ENCODE measurements around the gene IQCE.

The IQCE gene

DNA sequence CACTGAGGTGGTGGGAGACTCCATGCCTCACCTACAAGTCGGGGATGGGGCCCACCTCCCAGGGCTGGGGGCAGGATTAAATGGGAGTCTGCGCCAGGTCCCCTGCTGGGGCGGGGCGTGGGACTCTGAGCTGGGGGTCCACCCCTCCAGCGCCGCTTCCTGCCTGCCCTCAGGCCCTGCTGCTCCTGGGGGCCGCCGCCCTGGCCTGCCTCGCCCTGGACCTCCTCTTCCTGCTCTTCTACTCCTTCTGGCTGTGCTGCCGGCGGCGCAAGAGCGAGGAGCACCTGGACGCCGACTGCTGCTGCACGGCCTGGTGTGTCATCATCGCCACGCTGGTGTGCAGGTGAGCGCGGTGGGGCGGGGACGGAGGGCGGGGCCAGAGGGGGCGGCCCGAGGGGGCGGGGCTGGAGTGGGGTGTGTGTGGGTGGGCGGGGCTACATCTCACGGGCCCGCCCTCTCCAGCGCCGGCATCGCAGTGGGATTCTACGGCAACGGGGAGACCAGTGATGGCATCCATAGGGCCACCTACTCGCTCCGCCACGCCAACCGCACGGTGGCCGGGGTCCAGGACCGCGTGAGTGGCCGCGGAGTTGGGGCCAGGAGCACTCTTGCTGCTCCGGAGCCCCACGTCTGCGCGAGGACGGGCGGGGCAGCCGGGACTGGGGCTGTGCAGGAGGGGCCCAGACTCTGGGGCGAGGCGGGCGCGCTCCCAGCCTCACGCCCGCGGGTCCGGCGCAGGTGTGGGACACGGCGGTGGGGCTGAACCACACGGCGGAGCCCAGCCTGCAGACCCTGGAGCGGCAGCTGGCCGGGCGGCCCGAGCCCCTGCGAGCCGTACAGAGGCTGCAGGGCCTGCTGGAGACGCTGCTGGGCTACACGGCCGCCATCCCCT, 88.1 kb downstream of the IQCE start:
- no peak for DNase-seq (ENCODE audit: low spot score)

DNA sequence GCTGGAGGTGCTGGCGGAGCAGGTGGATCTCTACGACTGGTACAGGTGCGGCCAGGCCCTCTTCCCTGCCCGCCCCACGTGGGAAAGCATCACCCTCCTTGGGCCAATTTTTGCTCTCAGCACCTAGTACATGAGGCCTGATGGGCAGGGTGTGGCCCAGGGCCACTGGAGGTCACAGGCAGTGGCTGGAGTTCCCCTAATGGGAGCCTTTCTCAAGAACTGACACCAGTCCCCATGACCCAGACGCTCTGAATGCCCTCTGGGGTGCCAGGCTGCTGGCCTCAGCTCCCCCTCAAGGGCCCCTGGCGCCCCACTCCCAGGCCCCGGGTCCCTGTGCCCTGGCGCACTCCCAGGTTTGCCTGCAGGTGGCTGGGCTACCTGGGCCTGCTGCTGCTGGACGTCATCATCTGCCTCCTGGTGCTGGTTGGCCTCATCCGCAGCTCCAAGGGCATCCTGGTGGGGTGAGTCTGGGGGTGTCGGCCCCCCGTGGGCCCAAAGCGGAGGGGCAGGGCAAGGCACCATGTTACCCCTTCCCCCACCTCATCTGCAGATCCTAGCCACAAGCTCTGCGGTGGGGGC, 88.9 kb downstream of the IQCE start:
- DNase-seq (ENCODE audit: low spot score): no peak

DNA sequence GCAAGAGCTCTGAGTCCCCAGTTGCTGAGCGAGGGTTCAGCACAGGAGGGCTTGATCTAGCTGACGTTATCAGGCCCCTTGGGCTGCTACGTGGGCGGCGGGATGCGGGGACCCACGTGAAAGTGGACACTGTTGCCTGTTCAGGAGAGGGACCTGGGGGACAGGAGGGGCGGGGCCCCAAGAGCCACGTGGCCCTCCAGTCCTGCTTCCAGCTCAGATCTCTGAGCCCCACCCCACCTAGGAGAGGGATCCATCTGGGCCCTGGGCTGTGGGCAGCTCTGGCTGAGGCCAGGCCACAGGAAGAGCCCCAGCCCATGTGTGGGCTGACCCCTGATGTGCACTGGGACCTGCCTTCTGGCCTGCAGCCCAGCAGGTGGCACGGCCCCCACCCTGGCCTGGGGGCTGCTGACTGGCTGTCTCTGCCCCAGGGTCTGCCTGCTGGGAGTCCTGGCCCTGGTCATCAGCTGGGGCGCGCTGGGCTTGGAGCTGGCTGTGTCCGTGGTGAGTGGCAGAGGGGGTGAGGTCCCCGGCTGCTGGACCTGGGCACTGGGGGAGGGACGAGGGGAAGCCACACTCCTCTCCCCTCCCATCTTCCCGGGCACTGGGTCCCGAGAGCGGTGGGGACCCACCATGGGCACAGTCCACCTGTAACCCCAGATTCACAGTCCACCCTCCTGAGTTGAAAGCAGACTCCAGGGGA, 90.5 kb downstream of the IQCE start:
- DNase-seq (ENCODE audit: low spot score): no peak

DNA sequence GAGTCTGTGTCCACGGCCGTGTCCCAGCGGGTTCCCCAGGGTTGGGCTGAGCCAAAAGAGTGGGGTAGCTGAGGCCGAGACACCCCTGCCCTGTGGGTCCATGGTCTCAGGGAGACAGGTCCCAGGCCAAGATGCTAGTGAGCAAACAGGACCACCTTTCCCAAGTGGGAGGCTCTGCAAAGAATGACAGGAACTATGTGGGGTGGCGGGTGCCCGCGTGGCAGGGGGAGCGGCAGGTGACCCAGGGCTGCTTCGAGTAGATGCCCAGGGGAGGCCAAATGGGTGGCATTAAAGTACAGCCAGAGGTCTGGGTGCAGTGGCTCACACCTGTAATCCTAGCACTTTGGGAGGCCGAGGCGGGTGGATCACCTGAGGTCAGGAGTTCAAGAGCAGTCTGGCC, 91.2 kb downstream of the IQCE start:
- DNase-seq (ENCODE audit: low spot score): no peak

DNA sequence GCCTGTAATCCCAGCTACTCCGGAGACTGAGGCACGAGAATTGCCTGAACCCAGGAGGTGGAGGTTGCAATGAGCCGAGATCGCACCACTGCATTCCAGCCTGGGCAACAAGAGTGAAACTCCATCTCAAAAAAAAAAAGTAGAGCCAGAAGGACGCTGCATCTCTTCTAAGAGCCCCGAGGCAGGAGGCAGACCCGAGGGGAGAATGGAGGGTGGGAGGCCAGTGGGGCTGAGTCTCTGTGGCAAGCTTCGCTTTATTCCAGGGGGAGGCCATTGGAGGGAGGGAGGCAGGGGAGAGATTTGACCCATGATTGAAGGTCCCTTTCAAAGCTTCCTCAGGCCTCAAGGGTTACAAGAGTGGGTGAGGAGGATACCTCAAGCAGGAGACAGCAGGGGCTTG, 91.7 kb downstream of the IQCE start:
- DNase-seq (ENCODE audit: low spot score): no peak

DNA sequence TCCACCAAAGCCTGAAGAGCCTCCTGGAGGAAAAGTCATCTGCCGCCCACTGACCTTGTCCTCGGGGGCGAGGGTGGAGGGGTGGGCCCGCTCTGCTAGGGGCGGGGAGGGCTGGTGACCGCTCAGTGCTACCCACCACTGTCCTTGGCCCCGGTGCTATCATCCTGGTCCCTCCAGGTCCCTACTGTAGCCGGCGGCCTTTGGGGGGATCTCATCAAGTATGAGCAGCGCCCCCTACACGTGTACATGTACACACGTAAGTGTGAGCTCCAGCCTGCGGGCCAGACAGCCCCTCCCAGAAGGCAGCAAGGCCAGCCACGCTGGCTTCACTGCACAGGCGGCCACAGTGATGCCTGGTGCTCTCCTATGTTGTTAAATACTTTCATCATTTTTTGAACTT, 92.6 kb downstream of the IQCE start:
- DNase-seq (ENCODE audit: low spot score): no peak

DNA sequence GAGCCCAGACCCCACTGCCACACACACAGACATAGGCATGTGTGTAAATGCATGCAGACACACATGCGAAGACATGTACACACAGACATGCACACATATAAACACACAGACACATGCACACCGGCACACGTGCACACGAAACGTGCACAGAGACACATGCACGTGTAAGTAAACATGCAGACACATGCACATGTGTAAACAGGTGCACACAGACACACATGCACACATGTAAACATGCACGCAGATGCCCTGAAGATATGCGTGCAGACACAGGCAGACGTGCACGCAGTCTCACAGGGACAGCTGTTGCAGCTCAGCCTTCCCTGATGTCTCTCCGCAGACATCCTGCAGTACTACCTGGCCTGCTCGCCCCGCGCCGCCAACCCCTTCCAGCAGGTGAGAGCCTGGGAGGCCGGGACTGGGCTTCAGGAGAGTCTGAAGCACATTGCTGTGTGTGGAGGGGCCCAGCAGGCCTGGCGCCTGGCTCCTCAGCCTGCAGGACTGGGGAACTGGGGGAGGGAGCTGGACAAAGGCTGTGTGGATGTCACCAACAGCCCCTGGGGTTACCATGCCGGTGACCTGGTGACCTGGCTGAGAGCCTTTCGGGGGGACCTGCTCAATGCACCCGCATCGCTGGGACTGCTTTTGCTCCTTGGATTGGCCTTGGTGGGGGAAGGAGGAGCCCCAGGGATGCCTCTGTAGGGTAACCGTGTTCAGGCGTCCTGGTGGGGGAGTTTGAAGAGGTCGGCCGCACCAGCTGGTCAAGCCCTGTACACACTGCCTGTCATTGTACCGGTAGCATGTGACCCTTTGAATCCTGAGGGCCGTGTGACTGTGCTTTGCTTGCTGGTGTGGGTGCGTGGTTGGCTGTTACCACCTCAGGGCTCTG, 93.3 kb downstream of the IQCE start:
- no peak for DNase-seq (ENCODE audit: low spot score)

DNA sequence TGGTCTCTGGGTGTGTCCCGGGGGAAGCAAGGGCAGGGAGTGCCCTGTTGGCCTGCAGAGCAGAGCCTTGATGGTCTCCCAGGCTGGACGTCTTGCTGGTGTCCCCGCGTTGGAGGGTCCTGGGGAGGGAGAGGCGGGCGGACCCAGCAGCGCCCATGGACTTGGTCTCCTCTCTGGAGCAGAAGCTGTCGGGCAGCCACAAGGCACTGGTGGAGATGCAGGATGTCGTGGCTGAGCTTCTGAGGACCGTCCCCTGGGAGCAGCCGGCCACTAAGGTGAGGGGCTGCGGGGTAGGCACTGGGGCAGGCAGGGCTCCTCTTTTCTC, 93.9 kb downstream of the IQCE start:
- DNase-seq (ENCODE audit: low spot score): no peak

DNA sequence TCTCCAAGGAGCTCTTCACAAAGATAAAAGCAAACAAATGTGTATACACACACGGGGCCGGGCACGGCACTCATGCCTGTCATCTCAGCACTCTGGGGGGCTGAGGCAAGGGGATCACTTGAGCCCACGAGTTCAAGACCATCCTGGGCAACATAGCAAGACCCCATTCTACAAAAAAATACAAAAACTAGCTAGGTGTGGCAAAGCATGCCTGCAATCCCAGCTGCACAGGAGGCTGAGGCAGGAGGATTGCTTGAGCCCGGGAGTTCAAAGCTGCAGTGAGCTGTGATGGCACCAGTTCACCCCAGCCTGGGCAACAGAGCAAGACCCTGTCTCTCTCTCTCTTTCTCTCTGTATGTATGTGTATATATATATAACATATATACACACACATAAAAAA, 95.3 kb downstream of the IQCE start:
- no peak for DNase-seq (ENCODE audit: low spot score)

DNA sequence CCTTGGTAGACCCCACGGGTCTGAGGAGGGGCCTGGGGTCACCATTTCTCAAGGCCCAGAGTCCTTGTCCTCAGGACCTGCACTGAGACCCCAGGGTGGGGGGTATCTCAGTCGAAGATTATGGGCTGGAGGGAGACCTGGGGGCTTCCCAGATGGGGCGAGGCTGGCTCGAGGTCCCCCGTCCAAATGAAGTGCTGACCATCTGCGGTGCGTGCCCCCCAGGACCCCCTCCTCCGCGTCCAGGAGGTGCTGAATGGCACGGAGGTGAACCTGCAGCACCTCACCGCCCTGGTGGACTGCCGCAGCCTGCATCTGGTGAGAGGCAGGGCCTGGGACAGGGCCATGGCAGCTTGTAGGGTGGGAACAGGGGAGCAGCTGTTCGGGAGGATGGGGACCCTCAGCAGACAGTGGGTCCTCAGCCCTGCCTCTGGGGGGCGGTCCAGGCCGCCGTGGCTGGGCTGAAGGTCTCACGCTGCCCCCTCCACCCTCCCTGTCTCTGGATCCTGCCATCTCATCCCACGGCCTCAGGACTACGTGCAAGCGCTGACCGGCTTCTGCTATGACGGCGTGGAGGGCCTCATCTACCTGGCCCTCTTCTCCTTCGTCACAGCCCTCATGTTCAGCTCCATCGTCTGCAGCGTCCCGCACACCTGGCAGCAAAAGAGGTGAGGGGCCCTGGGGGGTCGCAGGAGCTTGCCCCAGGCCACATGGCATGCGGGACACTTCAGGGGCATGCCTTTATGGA, 97.3 kb downstream of the IQCE start:
- no peak for DNase-seq (ENCODE audit: low spot score)

DNA sequence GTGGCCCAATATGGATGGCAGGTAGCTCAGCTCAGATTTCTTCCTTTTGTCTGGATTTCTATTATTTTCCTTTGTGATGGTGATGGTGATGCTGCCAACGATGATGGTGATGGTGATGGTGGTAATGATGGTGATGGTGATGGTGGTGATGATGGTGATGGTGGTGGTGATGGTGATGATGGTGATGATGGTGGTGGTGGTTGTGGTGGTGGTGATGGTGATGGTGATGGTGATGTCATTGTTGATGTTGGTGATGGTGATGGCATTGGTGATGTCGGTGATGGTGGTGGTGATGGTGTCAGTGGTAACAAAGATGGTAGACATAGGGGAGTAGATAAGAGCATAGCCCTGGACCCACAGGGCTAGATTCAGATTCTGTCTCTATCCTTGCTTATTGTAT, 98.4 kb downstream of the IQCE start:
- DNase-seq (ENCODE audit: low spot score): no peak

DNA sequence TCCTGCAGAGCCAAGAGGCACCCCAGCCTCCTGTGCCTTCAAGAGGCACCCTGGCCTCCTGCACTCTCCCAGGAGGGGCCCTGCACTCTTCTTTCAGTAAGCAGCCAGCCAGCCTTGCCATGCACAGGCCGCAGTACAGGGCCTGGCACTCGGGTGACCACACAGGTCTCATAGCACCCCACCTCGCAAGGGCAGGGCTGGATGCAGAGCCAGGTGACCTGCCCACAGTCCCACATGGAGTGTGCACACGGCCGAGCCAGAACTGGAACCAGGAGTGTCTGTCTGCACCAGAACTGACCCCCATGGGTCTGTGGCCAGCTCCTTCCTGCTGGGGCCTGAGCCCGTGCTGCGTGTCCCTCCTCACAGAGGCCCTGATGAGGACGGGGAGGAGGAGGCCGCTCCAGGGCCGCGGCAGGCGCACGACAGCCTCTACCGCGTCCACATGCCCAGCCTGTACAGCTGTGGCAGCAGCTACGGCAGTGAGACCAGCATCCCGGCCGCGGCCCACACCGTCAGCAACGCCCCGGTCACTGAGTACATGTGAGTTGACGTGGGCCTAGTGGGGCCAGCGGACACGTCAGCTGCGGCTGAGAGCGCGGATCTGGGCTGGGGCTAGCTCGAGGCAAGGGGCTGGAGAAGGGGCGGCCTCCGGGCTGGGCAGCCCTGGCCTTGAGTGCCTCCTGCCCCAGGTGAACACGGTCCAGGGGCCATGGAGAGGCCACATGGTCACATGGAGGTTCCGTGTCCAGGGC, 99.3 kb downstream of the IQCE start:
- no peak for DNase-seq (ENCODE audit: low spot score)

DNA sequence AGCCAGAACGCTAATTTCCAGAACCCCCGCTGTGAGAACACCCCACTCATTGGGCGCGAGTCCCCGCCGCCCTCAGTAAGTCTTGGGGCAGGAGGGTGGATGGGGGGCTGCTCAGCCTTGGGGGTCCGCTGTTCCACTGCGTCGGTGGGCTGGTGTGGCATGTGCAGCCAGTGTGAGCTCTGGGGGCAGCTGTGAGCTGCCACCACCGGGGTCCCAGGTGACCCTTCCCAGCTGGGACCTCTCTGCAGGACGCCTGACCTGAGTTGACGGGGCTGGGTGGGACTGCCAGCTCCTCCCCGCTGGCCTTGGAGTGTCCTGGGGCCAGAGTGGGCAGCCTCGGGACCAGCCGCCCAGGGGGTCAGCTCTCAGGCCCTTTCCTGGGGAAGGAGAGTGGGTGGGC, 100.2 kb downstream of the IQCE start:
- no peak for DNase-seq (ENCODE audit: low spot score)

DNA sequence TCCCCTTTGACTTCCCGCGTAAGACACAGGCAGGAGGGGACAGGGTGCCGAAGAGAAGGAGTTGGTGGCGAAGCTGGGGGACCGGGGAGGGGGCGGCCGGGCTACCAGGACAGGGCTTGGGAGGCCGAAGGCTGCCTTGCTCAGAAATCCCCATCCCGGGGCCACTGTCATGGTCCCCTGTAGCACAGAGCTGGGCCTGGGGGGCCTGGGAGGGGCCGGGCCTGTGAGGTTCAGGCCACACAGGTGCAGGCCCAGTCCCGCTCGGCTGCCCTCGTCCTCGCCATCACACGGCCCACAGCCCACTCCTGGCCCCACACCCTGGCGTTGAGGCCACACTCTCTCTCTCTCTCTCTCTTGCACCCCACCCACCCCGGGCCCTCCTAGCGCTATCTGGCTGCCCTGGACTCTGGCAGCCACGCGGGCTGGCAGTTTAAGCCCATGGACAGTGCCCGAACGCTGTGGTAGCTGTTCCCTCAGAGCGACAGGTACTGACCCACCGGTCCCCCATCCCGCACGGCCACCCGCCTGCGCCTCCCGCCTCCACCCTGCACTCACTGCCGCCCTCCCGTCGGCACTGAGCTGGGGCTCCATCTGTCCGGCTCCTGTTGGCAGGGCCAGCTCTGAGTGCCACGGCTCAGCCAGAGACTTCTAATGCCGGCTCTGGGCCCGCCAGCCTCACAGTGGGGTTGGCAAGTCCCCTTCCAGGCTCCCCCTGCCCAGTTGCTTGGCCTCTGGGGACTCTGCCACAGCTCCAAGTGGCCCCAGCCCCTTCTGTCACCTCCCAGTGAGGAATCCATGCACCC, 101.0 kb downstream of the IQCE start:
- no peak for DNase-seq (ENCODE audit: low spot score)

DNA sequence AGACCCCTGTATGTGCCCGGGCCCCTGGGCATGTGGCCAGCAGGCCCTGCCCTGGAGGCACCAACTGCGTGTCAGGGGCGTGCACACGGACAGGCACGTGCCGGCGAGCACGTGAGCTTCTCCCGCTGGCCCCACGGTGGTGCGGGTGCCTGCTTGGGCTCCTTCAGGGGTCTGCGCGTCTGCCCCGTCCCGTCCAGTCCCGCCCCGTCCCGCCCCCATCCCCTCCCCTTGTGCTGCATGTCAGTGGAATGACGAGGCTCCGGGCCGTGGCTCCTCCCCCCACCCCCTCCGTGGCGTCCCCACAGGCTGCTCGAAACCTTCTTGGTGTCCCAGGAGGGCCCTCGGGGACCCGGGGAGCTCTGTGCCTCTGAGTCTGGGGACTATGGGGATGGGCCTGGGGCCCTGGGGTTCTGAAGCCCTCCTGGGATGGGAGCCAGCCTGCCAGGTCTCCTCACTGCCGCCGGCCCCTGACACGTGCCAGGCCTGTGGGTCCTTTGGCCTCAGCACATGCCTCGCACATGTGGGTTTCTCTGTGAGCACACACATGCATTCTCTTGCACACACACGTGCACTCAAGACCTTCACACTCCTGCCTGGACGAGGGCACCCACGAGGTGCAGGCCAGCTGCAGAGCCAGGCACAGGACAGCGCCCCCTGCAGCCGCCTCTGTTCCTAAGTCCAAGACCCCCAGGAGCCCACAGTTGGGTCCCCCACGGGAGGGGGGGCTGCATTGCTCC, 101.7 kb downstream of the IQCE start:
- DNase-seq (ENCODE audit: low spot score): no peak

DNA sequence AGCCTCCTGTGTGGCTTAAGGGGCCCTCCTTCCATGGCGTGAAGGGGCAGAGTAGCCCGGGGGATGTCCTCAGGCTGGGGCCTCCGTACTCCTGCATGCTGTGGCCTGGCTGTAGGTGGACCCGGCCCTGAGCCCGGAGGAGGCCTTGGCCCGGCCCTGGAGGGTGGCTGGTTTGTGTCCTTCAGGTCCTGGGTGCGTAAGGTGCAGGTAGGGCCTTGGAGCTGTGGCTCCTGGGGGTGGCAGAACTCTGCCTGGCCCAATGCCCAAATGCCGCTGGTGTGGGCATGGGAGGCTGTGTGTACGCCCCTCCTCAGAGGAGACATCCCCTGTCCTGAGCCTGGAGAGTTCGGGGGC, 102.3 kb downstream of the IQCE start:
- DNase-seq (ENCODE audit: low spot score): no peak

DNA sequence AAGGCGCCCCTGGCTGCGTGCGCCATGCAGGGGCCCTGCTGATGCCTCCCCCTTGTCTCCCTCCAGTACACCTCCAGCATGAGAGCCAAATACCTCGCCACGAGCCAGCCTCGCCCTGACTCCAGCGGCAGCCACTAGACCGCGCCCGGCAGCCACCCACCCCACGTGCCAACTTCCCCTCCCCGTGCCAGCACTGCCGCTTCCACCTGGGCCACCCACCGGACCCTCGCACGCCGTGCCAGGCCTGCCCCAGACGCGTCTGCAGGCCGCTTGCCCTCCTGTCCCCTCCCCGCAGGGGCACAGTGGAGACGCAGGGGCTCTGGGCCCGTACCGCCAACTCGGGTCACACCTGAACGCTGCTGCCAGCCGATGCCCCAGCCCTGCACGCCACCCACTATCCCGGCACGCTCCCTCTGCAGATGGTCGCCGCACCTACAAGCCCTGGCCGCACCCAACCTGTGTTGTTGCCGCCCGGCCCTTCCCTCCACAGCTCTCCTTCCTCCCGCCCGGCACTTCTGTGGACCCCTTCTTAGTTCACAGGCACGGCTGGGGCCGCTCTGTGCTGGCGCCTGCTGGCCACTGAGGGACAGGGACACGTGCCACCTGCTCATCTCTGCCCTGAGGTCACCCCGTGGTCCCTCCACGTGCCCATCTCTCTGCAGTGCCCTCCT, 103.0 kb downstream of the IQCE start:
- DNase-seq (ENCODE audit: low spot score): no peak

DNA sequence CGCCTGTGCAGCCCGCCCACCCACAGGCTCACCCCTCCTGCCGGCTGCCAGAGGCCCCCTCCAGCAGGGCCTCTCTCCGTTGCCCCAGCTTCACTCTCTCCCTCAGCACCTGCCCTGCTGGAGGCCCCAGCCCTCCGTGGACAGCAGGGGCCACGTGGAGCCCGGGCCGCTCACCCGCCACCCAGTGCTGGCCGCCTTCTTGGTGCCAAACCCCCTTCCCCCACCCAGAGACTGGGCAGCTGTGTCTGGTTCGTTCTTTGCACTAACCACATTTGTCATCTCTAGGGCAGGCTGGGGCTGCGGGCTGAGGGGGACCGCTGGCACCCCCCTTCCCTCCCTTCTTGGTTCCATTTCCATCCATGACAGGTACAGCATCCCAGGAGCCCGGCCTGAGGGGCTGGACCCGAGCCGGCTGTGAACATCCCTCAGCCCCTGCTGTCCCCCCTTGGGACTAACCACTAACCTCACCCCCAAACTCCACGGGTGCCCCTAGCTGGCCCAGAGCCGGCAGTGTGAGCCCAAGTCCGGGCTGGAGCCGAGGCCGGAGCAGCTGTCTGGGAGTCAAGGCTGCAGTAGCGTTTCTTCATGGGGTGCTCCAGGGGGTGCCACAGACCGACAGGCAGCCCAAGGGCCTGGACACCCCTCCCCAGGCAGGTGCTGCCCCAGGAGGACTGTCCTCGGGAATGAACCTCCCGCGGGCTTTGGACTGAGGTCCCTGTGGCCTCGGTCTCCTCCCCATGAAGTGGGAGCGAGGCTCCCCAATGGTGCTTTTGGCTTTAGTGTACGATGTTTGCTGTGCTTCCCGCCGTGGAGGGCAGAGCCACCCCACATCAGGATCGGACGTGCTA, 103.7 kb downstream of the IQCE start:
- DNase-seq (ENCODE audit: low spot score): no peak
